Activated T-helper 9 cell treated with anti-CD3 and anti-CD28 coated beads, Interleukin-2, amount 50 U/mL, for 16 hours (primary cell): Measurements from ENCODE around the gene SUN1.
"Not testable (repeated sequence)": the region's sequence is repeated elsewhere in the genome, so short reads cannot be mapped to it uniquely, and the experiment has no call there.

Source experiments
- DNase-seq: peaks from one replicate; pipeline ENCODE4 v3.0.0-alpha.2; 2020; ENCODE audit warnings: low read depth

The SUN1 gene

DNA sequence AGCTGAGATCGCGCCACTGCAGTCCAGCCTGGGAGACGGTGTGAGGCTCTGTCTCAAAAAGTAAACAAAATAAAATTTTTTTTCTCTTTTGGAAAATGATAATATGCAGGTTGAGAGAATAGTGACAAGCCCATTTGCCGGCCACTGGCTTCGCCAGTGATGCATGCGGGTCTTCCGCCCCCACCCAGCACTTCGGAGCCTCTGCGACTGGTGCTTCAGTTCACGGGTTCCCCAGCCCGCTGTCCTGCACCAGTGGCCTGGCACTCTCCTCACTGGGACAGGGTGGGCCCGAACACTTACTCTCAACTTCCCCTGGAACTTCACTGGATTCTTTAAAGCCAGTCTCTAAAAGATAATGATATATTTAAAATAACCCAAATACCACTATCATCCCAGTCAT is 2.7 kb downstream of the SUN1 start:
- DNase-seq, result no peak

DNA sequence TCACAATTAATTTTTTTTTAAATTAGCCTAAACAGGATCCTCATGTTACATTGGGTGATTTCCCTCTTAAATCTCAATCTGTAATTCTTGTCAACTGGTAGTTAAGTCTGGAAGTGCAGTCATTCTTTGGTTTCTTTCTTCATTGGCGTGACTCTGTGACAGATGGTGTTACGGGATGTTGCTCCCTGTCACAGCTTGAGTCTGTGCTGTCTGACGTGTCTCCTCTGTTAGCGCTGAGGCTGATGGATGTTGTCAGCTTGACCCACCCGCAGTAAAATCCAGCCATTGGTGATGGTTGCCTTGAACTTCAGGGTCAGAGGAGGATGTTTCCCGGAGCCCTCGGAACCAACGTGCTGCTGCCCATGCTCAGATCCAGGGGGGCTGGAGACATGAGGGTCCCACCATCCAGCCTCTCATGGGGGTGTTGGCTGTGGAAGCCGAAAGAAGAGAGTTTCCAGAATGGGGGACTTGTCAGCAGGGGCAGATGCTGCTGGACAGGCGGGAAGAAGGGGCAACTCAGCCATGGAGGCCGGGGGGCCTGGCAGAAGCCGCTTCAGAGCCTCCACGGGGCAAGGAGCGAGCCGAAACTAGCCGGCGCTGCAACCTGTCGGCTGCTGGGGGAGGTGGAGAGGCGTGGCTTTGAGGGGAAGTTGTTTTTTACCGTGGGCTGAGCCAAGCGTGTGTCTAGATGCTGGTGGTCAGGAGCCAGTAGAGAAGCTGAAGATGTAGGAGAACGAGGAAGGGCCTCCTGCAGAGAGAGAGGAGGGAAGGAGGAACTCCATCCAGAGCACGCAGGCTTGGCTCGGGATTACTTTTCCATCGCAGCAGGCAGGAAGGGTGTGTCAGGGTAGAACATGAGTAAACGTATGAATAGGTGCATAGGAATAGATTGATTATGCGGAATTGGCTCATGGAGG is 3.5 kb downstream of the SUN1 start:
- no peak for DNase-seq

DNA sequence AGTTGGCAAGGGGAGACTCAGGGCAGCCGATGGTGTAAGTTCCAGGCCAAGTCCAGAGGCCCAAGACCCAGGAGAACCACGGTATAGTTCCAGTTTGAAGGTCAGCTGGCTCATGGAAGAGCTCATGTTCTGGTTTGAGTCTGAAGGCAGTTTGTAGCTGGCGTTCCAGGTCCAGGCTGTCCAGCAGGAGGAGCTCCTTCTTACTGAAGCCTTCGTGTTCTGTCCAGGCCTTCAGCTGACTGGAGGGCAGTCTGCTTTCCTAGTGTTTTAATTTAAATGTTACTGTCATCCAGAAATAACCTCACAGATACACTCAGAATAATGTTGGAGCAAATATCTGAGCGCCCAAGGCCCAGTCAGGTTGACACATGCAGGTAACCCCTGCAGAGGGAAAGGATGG is 4.2 kb downstream of the SUN1 start:
- DNase-seq, result no peak

GRCh38 chr7:837001-837400 is 4.7 kb downstream of the SUN1 start:
- no peak for DNase-seq

DNA sequence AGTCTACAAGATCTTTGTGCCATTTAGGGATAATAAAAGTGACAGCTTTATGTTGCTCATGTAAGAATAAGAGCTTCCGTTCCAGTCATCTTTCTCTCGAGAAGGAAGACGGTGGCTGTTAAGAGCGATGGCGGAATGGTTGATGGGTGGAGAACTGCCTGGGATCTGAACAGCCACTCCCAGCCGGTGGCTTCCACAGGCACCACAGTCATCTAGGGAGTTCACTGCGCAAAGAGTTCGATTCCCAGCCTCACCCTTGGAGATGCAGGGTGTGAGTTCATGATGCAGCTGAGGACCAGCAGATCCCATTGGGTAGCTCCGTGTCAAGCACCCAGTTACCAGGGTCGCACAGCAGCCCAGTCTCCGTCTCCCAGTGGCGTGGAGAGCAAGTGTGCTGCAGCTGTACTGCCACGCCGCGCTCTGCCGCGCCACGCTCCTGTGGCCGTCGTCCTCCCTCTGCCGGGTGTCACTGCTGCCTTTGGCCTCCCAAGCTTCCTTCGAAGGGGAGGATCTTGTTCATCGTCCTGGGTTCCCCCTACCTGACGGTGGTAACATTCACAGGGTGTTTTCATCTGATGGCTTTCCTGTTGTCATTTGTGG is 7.8 kb downstream of the SUN1 start:
- no peak for DNase-seq

- no peak for DNase-seq
These were observed 9.7 kb downstream of the SUN1 start for GRCh38 chr7:841943-842342.

DNA sequence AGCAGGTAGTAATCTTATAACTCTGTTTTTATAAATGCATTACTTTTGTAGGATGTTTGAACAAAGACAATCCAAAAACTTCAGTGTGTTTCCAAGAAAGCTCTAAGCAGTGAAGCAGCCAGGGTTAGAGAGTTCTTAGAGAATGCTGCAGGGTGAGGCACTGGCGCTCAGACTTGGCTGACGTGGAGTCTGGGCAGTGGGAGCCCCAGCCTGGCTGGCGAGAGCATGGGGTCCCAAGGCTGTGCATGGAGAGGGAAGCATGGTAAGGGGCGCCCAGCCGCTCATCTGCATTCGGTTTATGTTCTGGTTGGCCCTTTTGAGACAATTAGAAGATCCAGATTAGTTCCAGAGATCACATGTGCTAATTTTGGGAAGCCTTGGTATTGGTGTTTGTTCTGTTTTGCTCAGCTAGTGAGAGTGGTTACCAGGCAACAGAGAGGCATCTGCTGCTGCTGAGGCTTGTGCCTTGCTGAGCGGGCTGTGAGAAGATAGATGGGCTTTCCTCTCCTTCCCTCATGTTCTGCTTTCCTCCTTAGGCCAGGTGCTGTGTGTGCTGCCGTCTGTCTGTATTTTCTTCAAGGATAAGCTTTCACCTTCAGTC is 10.3 kb downstream of the SUN1 start:
- DNase-seq, result no peak

DNA sequence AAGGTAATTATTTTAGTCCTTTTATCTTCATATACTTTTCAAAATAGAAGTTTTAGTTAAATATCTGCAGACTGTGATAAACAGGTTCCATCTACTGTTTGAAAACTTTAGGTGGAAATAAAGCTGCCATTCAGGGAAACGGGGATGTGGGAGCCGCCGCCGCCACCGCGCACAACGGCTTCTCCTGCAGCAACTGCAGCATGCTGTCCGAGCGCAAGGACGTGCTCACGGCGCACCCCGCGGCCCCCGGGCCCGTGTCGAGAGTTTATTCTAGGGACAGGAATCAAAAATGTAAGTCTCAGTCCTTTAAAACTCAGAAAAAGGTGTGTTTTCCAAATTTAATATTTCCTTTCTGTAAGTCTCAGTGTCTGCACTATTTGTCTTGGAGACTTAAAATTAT is 11.0 kb downstream of the SUN1 start:
- DNase-seq, result no peak

DNA sequence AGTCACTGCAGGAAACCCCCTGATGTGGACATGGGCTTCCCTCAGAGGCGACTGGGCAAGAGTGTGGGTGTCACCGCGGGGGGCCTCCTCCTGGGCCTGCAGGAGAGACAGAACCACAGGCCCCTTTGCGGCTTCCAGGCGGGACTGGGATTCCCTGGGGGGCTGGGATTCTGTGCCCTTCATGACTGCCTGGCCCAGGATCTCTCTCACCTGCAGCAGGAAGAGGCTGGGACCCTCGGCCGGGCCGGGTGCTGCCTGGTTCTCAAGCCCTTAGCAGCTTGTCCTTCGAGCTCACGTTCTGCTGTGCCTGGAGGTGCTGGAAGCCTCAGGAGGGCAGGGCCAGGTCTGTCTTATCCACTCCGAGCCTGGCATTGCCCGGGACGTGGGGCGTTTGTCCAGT is 11.8 kb downstream of the SUN1 start:
- DNase-seq, result no peak

DNA sequence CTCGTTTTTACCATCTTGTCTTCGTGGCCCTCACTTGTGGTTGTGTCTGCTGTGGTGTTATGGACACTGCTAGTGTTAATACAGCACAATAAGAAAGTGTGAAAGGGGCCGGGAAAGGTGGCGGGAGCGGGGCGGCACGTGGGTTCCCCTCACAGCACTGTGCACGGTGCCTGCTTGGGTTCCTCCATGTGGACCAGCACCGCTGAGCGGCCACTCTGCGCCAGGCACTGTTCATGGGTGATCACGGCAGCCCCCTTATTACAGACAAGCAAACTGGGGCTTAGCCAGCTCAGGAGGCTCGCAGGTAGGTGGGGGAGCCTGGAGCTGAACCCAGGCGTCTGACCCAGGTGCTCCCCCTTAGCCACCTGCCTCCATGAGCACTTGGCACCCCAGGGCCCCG is 12.2 kb downstream of the SUN1 start:
- DNase-seq, result no peak

GRCh38 chr7:845091-845490 is 12.8 kb downstream of the SUN1 start:
- no peak for DNase-seq

- no peak for DNase-seq
These were observed 13.5 kb downstream of the SUN1 start for GRCh38 chr7:845731-846130.

DNA sequence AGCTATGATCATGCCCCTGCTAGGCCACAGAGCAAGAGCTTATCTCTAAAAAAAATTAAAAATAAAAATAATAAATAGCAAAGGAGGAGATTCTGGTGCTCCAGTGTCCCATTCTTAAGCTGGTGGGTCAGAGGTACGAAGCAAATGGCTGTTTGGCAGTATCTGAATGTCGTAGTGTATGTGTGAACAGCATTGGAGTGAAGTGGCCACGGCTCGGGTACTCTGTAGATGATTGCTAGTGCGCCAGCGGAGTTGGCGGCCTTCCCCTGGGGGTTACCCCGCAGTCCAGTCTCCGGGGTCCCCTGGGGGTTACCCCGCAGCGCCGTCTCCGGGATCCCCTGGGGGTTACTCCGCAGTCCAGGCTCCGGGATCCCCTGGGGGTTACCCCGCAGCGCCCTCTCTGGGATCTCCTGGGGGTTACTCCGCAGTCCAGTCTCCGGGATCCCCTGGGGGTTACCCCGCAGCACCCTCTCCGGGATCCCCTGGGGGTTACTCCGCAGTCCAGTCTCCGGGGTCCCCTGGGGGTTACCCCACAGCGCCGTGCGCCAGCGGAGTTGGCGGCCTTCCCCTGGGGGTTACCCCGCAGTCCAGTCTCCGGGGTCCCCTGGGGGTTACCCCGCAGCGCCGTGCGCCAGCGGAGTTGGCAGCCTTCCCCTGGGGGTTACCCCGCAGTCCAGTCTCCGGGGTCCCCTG is 14.8 kb downstream of the SUN1 start:
- DNase-seq, result not testable (repeated sequence)

DNA sequence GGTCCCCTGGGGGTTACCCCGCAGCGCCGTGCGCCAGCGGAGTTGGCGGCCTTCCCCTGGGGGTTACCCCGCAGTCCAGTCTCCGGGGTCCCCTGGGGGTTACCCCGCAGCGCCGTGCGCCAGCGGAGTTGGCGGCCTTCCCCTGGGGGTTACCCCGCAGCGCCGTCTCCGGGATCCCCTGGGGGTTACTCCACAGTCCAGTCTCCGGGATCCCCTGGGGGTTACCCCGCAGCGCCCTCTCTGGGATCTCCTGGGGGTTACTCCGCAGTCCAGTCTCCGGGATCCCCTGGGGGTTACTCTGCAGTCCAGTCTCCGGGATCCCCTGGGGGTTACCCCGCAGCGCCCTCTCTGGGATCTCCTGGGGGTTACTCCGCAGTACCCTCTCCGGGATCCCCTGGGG is 15.5 kb downstream of the SUN1 start:
- not testable (repeated sequence) for DNase-seq

DNA sequence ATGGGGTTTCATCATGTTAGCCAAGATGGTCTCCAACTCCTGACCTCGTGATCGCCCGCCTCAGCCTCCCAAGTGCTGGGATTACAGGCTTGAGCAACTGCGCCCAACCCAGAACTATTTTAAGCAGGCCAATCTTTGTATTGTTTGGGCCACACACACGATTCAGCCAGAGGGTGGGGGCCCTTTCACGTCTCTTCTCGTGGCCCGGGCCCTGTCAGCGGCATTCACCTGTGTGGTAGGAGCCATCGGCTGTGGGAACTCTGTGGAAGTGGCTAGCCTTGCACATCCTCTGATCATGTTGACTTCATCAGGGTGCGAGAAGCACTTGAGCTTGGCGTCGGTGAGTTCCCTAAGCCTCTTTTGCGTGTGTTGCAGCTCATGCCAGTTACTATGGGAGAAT is 16.9 kb downstream of the SUN1 start:
- DNase-seq, result no peak

GRCh38 chr7:849781-850180 is 17.5 kb downstream of the SUN1 start:
- DNase-seq, result no peak

DNA sequence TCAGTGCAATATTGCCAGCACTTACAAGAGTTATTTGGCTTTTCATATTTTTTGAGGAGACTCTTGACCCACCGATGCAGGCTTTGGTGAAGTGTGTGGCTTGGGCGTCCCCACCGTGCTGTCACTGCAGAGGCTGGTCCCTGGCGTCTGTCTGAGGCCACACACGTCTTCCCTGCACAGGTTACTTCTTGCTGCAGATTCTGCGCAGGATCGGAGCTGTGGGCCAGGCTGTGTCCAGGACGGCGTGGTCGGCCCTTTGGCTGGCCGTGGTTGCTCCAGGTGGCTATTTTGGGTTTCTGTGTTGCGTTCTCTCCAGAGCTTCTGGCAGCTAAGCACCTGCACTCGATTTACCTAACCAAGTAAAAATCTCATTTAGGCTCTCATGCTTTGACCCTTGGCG is 18.9 kb downstream of the SUN1 start:
- DNase-seq, result no peak

DNA sequence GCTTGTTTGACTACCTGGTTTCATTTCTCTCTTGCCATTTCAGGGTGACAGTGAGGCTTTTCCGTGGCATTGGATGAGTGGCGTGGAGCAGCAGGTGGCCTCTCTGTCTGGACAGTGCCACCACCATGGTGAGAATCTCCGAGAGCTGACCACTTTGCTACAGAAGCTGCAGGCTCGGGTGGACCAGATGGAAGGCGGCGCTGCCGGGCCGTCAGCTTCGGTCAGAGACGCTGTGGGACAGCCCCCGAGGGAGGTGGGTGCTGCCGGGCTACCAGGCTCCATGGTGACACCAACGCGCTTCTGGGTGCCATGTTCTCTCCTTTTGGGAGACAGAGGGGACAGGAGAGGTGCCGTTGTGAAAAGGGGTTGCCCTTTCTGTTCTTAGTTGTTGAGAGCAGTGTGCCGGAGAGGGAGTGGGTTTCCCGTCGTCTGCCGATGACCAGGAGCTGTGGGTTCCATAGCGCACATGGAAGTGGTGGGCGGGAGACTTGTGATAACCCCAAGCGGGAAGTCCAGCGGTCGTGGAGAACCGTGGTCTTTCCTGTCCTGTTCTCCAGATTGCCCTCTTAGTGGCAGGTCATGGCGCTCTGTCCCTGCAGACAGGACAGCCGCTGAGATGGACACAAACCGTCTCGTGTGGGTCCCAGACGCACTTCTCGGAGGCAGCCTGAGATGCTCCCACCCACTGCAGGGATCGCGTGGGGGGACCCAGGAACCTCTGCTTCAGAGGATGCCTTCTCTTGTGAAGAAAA is 21.3 kb downstream of the SUN1 start:
- DNase-seq, result no peak

DNA sequence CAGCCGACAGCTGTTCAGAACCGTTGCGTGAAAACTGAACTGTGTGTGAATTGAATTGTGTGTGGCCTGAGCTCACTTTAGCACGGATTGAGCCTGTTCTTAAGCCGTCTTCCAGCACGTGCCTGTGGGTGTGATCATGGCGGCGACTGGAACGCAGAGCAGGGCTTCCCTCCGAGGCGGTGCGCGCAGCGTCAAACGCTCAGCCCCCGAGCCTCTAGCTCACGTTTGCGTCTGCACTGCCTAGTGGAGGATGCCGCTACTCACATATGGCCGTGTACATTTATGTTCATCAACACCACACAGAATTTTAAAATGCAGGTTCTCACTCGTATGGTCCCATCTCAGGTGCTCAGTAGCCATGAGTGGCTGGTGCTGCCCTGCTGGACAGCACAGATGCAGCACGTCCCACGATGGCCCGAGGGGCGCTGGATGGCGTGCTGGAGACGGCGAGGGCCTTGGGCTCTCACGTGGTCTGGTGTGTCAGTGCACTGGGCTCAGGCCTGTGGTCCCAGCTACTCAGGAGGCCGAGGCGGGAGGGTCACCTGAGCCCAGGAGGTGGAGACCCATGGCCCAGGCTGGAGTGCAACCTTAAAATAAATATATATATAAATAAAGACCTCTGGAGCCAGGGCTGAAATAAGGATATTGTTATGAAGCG is 22.0 kb downstream of the SUN1 start:
- no peak for DNase-seq

- DNase-seq, result no peak
These were observed 23.6 kb downstream of the SUN1 start for GRCh38 chr7:855686-856369.
